Breast epithelium (tissue), 3 donors: ENCODE results near the gene OTX1.

Experiments
- CTCF ChIP-seq, 3 donors: fragments of 450-650 bp; IDR thresholded peaks; one replicate each; pipeline ENCODE4 v1.5.1; 2016 to 2017; ENCODE audit warnings: antibody characterized with exemption in 3 of 3, mild to moderate bottlenecking in 3 of 3, moderate library complexity in 3 of 3
- POLR2AphosphoS5 ChIP-seq, 3 donors: sonication (generic); formaldehyde crosslinking; IDR thresholded peaks; one replicate each; pipeline ENCODE4 v1.6.1; 2017; ENCODE audit warnings: antibody characterized with exemption in 3 of 3

- no peak for TF ChIP-seq POLR2AphosphoS5 (IDR thresholded peaks at IDR 0.05)
- TF ChIP-seq CTCF (IDR thresholded peaks at IDR 0.05): no peak
These were observed at the start of gene OTX1 for GRCh38 chr2:63050334-63051041.
